ENCODE data around the gene COL18A1.

COL18A1 gene

DNA sequence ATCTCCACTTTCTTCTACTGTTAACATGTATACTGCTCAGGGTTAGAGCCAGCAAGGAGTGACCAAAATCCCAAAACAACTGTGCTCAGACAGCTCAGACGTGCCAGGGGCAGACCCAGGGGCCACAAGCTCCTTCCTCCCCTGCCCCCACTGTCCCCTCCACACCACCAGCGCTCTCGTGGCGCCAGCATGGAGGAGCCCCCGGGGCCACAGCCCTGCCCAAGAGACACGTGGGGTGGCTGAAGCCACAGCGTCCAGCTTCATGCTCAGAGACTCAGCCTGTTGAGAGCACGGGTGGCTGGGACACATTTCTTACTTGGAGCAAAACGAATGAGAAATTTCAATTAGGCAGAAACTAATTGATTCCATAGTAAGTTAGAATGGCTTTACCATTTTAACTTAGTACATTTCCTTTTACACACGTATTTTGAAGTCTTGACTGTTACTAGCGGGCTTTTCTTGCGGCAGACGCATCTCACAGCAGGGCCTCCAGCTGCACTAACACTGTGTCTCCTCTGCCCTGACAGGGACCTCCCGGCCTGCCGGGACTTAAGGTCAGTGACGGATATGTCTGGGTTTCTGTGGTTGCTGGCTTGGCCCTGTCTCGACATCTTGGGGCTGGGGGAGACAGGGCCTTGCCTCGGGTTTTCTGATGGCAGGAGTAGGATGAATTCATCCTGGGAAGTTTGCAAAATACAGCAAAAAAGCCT is 83.1 kb downstream of the COL18A1 start:
- Histone ChIP-seq H3K79me2 (ENCODE audit: insufficient read depth, low read length) (no peaks in the 10 kb centered on the region), H3K36me3 (ENCODE audit: insufficient read depth, low read length) (no peaks in the 10 kb centered on the region), H3K4me2 (ENCODE audit: low read depth, low read length, poor library complexity, severe bottlenecking) (no peak overlapping the region), H3K9me2 (replicated peaks; ENCODE audit: low read depth, low read length) (no peaks in the 10 kb centered on the region), H3K4me1 (ENCODE audit: insufficient read depth, low read length, poor library complexity, severe bottlenecking) (peaks cover 10% of the 10 kb centered on the region), H3K9me3 (ENCODE audit: insufficient read depth, low read depth, low read length) (no peaks in the 10 kb centered on the region), H3K27me3 (ENCODE audit: insufficient read depth, low read length, poor library complexity, severe bottlenecking) (no peaks in the 10 kb centered on the region), H2AFZ (ENCODE audit: low read length) (no peak overlapping the region), H3K4me3 (ENCODE audit: low read length, poor library complexity, severe bottlenecking) (no peak overlapping the region), H3F3A (ENCODE audit: low read depth) (no peaks in the 10 kb centered on the region), H4K20me1 (ENCODE audit: insufficient read depth, low read length, poor library complexity, severe bottlenecking) (no peaks in the 10 kb centered on the region), H3K9ac (ENCODE audit: low read depth, low read length, poor library complexity, severe bottlenecking) (no peak overlapping the region)
- no peak for TF ChIP-seq CTCF (conservative IDR thresholded peaks at IDR 0.05; ENCODE audit: low read length)

DNA sequence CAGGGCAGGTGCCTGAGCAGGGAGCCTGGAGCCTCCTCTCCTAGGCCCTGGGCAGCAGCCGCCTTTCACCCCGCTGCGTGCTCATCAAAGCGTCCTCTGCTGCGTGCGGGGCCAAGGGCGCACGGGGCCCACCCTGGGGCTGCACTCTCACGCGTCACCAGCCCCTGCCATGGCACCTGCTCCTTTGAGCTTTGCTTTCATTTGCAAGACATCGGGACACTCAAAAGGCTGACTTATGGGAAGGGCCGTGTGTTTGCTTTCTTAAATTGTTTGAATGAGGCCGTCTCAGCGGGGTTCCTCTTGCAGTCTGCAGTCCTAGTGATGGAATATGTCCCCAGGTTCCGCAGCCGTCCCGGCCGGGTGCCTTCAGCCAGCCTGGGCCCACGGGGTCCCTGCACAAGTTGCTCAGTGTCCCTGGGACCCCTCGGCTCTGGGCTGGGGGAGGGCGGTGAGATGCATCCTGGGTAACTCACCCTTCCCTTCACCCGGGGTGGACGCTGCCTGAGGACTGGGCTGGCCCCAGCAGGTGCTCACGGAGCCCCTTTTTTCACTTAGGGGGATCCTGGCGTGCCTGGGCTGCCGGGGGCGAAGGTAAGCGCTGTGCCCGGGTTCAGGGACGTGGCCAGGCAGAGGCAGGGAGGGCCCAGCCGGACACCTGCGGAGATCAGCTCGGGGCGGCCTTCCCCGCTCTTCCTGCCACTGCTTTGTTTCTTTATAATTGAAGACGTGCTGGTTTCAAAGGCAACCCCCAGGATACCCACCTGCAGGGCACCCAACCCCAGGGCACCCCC is 84.2 kb downstream of the COL18A1 start:
- TF ChIP-seq EZH2phosphoT487 (IDR thresholded peaks at IDR 0.05; ENCODE audit: borderline replicate concordance) (no peak), CTCF (conservative IDR thresholded peaks at IDR 0.05; ENCODE audit: low read length) (no peak)
- Histone ChIP-seq H3K9me3 (ENCODE audit: insufficient read depth, low read depth, low read length) (no peaks in the 10 kb centered on the region), H3F3A (ENCODE audit: low read depth) (no peaks in the 10 kb centered on the region), H3K4me3 (ENCODE audit: low read length, poor library complexity, severe bottlenecking) (no peak overlapping the region), H4K20me1 (ENCODE audit: insufficient read depth, low read length, poor library complexity, severe bottlenecking) (no peaks in the 10 kb centered on the region), H3K4me1 (ENCODE audit: insufficient read depth, low read length, poor library complexity, severe bottlenecking) (peaks cover 10% of the 10 kb centered on the region), H3K36me3 (ENCODE audit: insufficient read depth, low read length) (no peaks in the 10 kb centered on the region), H3K79me2 (ENCODE audit: insufficient read depth, low read length) (no peaks in the 10 kb centered on the region), H3K4me2 (ENCODE audit: low read depth, low read length, poor library complexity, severe bottlenecking) (no peak overlapping the region), H3K27me3 (ENCODE audit: insufficient read depth, low read length, poor library complexity, severe bottlenecking) (no peaks in the 10 kb centered on the region), H3K9me2 (replicated peaks; ENCODE audit: low read depth, low read length) (no peaks in the 10 kb centered on the region), H3K9ac (ENCODE audit: low read depth, low read length, poor library complexity, severe bottlenecking) (no peak overlapping the region), H2AFZ (ENCODE audit: low read length) (no peak overlapping the region)

- H3F3A ChIP-seq (ENCODE audit: low read depth): no peaks in the 10 kb centered on the region
- no peak overlapping the region for H2AFZ ChIP-seq (ENCODE audit: low read length)
- no peaks in the 10 kb centered on the region for H3K9me2 ChIP-seq (replicated peaks; ENCODE audit: low read depth, low read length)
- no peaks in the 10 kb centered on the region for H4K20me1 ChIP-seq (ENCODE audit: insufficient read depth, low read length, poor library complexity, severe bottlenecking)
- H3K36me3 ChIP-seq (ENCODE audit: insufficient read depth, low read length): no peaks in the 10 kb centered on the region
- H3K79me2 ChIP-seq (ENCODE audit: insufficient read depth, low read length): no peaks in the 10 kb centered on the region
- H3K9me3 ChIP-seq (ENCODE audit: insufficient read depth, low read depth, low read length): no peaks in the 10 kb centered on the region
- TF ChIP-seq CTCF (conservative IDR thresholded peaks at IDR 0.05; ENCODE audit: low read length) (no peak), EZH2phosphoT487 (IDR thresholded peaks at IDR 0.05; ENCODE audit: borderline replicate concordance) (no peak)
- H3K27me3 ChIP-seq (ENCODE audit: insufficient read depth, low read length, poor library complexity, severe bottlenecking): no peaks in the 10 kb centered on the region
- H3K4me2 ChIP-seq (ENCODE audit: low read depth, low read length, poor library complexity, severe bottlenecking): no peak overlapping the region
- no peak overlapping the region for H3K4me3 ChIP-seq (ENCODE audit: low read length, poor library complexity, severe bottlenecking)
- peaks cover 10% of the 10 kb centered on the region for H3K4me1 ChIP-seq (ENCODE audit: insufficient read depth, low read length, poor library complexity, severe bottlenecking)
- H3K9ac ChIP-seq (ENCODE audit: low read depth, low read length, poor library complexity, severe bottlenecking): no peak overlapping the region
Measured at GRCh38 chr21:45489722-45489982, 84.7 kb downstream of the COL18A1 start.

Measured in Loucy (cell line).